GM10266 (cell line): Measurements from ENCODE around the gene NEK7.

ENCODE experiments used
- DNase-seq: peaks from one replicate; pipeline ENCODE4 v3.0.0; 2012; ENCODE audit errors: extremely low spot score
- TF ChIP-seq, protein P1 (sequence below): IDR thresholded peaks from 2 replicates; pipeline ENCODE4 v1.5.1; 2012; ENCODE audit warnings: mild to moderate bottlenecking, low read depth; ENCODE audit not compliant: control insufficient read depth, insufficient read depth; ENCODE audit errors: missing control alignments

Gene NEK7

GRCh38 chr1:198244772-198245171 lies 88.0 kb downstream of the NEK7 start:
- DNase-seq, result no peak
- TF ChIP-seq, protein P1, sequence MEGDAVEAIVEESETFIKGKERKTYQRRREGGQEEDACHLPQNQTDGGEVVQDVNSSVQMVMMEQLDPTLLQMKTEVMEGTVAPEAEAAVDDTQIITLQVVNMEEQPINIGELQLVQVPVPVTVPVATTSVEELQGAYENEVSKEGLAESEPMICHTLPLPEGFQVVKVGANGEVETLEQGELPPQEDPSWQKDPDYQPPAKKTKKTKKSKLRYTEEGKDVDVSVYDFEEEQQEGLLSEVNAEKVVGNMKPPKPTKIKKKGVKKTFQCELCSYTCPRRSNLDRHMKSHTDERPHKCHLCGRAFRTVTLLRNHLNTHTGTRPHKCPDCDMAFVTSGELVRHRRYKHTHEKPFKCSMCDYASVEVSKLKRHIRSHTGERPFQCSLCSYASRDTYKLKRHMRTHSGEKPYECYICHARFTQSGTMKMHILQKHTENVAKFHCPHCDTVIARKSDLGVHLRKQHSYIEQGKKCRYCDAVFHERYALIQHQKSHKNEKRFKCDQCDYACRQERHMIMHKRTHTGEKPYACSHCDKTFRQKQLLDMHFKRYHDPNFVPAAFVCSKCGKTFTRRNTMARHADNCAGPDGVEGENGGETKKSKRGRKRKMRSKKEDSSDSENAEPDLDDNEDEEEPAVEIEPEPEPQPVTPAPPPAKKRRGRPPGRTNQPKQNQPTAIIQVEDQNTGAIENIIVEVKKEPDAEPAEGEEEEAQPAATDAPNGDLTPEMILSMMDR, result no peak

GRCh38 chr1:198245379-198245778 lies 88.6 kb downstream of the NEK7 start:
- TF ChIP-seq, protein P1, result no peak
- no peak for DNase-seq

GRCh38 chr1:198246337-198246736 lies 89.5 kb downstream of the NEK7 start:
- TF ChIP-seq, protein P1, result no peak
- DNase-seq, result no peak

- TF ChIP-seq, protein P1, result no peak
- peak; percentile 18 for DNase-seq
Observed at GRCh38 chr1:198253259-198253658, 96.5 kb downstream of the NEK7 start.

- TF ChIP-seq, protein P1, result no peak
Observed at GRCh38 chr1:198253668-198254067, 96.9 kb downstream of the NEK7 start.

DNA sequence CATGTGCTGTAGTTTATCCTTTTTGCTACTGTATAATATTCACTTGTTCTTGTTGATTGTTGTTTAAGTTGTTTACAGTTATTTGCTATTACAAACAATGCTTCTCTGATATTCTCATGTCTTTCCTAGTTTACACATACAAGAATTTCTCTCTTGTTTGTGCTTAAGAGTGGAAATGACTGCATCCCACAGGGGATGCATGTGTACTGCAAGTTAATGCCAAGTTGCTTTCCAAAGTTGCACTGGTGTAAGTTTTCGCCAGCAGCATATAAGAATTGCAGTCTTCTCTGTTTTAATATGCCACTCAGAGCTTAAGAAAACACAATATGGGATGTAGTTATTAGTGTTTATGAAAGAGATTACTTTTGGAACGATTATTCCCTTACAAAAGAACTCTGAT lies 97.7 kb downstream of the NEK7 start:
- no peak for DNase-seq
- TF ChIP-seq, protein P1, result no peak

More at GRCh38 chr1:198253668-198254067, 96.9 kb downstream of the NEK7 start:
- DNase-seq, result peak; percentile 41

- DNase-seq, result no peak
- TF ChIP-seq, protein P1, result no peak
Observed at GRCh38 chr1:198254948-198255347, 98.2 kb downstream of the NEK7 start.
